H7 (cell line): ENCODE measurements around the gene NRG2. TPM values are rescaled to one million over a fixed set of nuclear protein-coding genes. Genes with fewer than 3 reads are reported as not detected.

Experiments
- DNase-seq: peaks from one replicate; pipeline ENCODE4 v3.0.0; 2012
- H3K27me3 ChIP-seq: 2 replicates; pipeline ENCODE4 v1.6.0; 2011; ENCODE audit warnings: mild to moderate bottlenecking, low read length; ENCODE audit not compliant: control insufficient read depth, insufficient read depth
- H3K36me3 ChIP-seq: replicated peaks from 2 replicates; pipeline ENCODE4 v1.5.1; 2011; ENCODE audit warnings: low read length; ENCODE audit not compliant: control insufficient read depth, insufficient read depth
- H3K4me3 ChIP-seq: 2 replicates; pipeline ENCODE4 v1.5.1; 2011; ENCODE audit warnings: low read depth, mild to moderate bottlenecking, control low read depth, low read length, moderate library complexity; ENCODE audit not compliant: insufficient read depth
- total RNA-seq: library from RNA; depleted of rRNA; stranded (reverse); fragments of >200 nt; shearing (Covaris generic); gene quantifications from 2 replicates; pipeline ENCODE4 v1.2.3, GENCODE V29; 2014

The NRG2 gene
- total RNA-seq, 1 experiment from 2014 or later: 0.24 TPM

GRCh38 chr5:139900546-139901250 lies 142.4 kb downstream of the NRG2 start:
- DNase-seq: no peak
- H3K27me3 ChIP-seq: peaks cover 63% of the 10 kb centered on the region
- H3K36me3 ChIP-seq: no peaks in the 10 kb centered on the region
- no peak overlapping the region for H3K4me3 ChIP-seq

GRCh38 chr5:139898981-139899380 lies 144.1 kb downstream of the NRG2 start:
- Histone ChIP-seq H3K27me3 (peaks cover 47% of the 10 kb centered on the region), H3K4me3 (no peak overlapping the region), H3K36me3 (no peaks in the 10 kb centered on the region)
- no peak for DNase-seq

GRCh38 chr5:139897982-139898381 lies 145.1 kb downstream of the NRG2 start:
- Histone ChIP-seq H3K4me3 (no peak overlapping the region), H3K27me3 (peaks cover 39% of the 10 kb centered on the region), H3K36me3 (no peaks in the 10 kb centered on the region)
- DNase-seq: no peak

- Histone ChIP-seq H3K4me3 (no peak overlapping the region), H3K27me3 (peaks cover 33% of the 10 kb centered on the region)
- no peak for DNase-seq
Observed at GRCh38 chr5:139897342-139897741, 145.8 kb downstream of the NRG2 start.

GRCh38 chr5:139896718-139897117 lies 146.4 kb downstream of the NRG2 start:
- no peaks in the 10 kb centered on the region for H3K36me3 ChIP-seq
- DNase-seq: no peak
- H3K4me3 ChIP-seq: no peak overlapping the region
- H3K27me3 ChIP-seq: peaks cover 26% of the 10 kb centered on the region

More at GRCh38 chr5:139897342-139897741, 145.8 kb downstream of the NRG2 start:
- no peaks in the 10 kb centered on the region for H3K36me3 ChIP-seq

- Histone ChIP-seq H3K4me3 (no peak overlapping the region), H3K36me3 (no peaks in the 10 kb centered on the region), H3K27me3 (peaks cover 16% of the 10 kb centered on the region)
- no peak for DNase-seq
Observed at GRCh38 chr5:139895647-139896046, 147.5 kb downstream of the NRG2 start.

GRCh38 chr5:139895046-139895445 lies 148.1 kb downstream of the NRG2 start:
- DNase-seq: no peak

GRCh38 chr5:139893873-139894272 lies 149.2 kb downstream of the NRG2 start:
- Histone ChIP-seq H3K4me3 (no peak overlapping the region), H3K36me3 (no peaks in the 10 kb centered on the region), H3K27me3 (peaks cover 6% of the 10 kb centered on the region)
- no peak for DNase-seq

More at GRCh38 chr5:139895046-139895445, 148.1 kb downstream of the NRG2 start:
- no peak overlapping the region for H3K4me3 ChIP-seq
- H3K27me3 ChIP-seq: peaks cover 10% of the 10 kb centered on the region
- H3K36me3 ChIP-seq: no peaks in the 10 kb centered on the region

GRCh38 chr5:139889410-139889809 lies 153.7 kb downstream of the NRG2 start:
- H3K27me3 ChIP-seq: peaks cover 2% of the 10 kb centered on the region
- H3K4me3 ChIP-seq: no peak overlapping the region
- no peak for DNase-seq
- no peaks in the 10 kb centered on the region for H3K36me3 ChIP-seq

GRCh38 chr5:139888370-139888769 lies 154.7 kb downstream of the NRG2 start:
- no peak for DNase-seq
- H3K36me3 ChIP-seq: no peaks in the 10 kb centered on the region
- no peak overlapping the region for H3K4me3 ChIP-seq
- H3K27me3 ChIP-seq: peaks cover 4% of the 10 kb centered on the region

GRCh38 chr5:139886213-139886612 lies 156.9 kb downstream of the NRG2 start:
- no peak for DNase-seq
- H3K4me3 ChIP-seq: no peak overlapping the region
- H3K27me3 ChIP-seq: peaks cover 3% of the 10 kb centered on the region; the same call in 1 of the 2 replicates
- no peaks in the 10 kb centered on the region for H3K36me3 ChIP-seq

- H3K27me3 ChIP-seq: peaks cover 3% of the 10 kb centered on the region; the same call in 1 of the 2 replicates
- DNase-seq: no peak
- no peak overlapping the region for H3K4me3 ChIP-seq
- no peaks in the 10 kb centered on the region for H3K36me3 ChIP-seq
Observed at GRCh38 chr5:139885857-139886208, 157.3 kb downstream of the NRG2 start.

GRCh38 chr5:139885172-139885856 lies 157.8 kb downstream of the NRG2 start:
- no peak for DNase-seq

GRCh38 chr5:139884734-139885133 lies 158.4 kb downstream of the NRG2 start:
- no peak for DNase-seq
- Histone ChIP-seq H3K4me3 (no peak overlapping the region), H3K27me3 (peaks cover 3% of the 10 kb centered on the region; the same call in 1 of the 2 replicates), H3K36me3 (no peaks in the 10 kb centered on the region)

More at GRCh38 chr5:139885172-139885856, 157.8 kb downstream of the NRG2 start:
- H3K27me3 ChIP-seq: peaks cover 3% of the 10 kb centered on the region; the same call in 1 of the 2 replicates
- no peak overlapping the region for H3K4me3 ChIP-seq
- no peaks in the 10 kb centered on the region for H3K36me3 ChIP-seq

GRCh38 chr5:139884144-139884543 lies 159.0 kb downstream of the NRG2 start:
- Histone ChIP-seq H3K4me3 (no peak overlapping the region), H3K27me3 (peaks cover 3% of the 10 kb centered on the region; the same call in 1 of the 2 replicates), H3K36me3 (no peaks in the 10 kb centered on the region)
- no peak for DNase-seq
